HuH-7 (cell line): Measurements from ENCODE around the gene CCDC57.
"Not testable (repeated sequence)": the region's sequence is repeated elsewhere in the genome, so short reads cannot be mapped to it uniquely, and the experiment has no call there.

Source experiments
- DNase-seq: peaks from one replicate; pipeline ENCODE4 v3.0.0; 2011; ENCODE audit warnings: low spot score

Gene CCDC57

GRCh38 chr17:82200743-82201497 is 11.7 kb downstream of the CCDC57 start:
- DNase-seq, result no peak

- DNase-seq, result no peak
Measured at GRCh38 chr17:82200135-82200534, 12.5 kb downstream of the CCDC57 start.

GRCh38 chr17:82199496-82199895 is 13.1 kb downstream of the CCDC57 start:
- DNase-seq, result no peak

GRCh38 chr17:82198092-82198491 is 14.6 kb downstream of the CCDC57 start:
- no peak for DNase-seq

GRCh38 chr17:82195675-82196672 is 16.7 kb downstream of the CCDC57 start:
- DNase-seq, result no peak

GRCh38 chr17:82194765-82195164 is 17.9 kb downstream of the CCDC57 start:
- DNase-seq, result no peak

GRCh38 chr17:82193520-82194220 is 19.0 kb downstream of the CCDC57 start:
- no peak for DNase-seq

- DNase-seq, result not testable (repeated sequence)
Measured at GRCh38 chr17:82193050-82193449, 19.6 kb downstream of the CCDC57 start.

GRCh38 chr17:82188001-82188961 is 24.4 kb downstream of the CCDC57 start:
- DNase-seq, result no peak

GRCh38 chr17:82187500-82187899 is 25.1 kb downstream of the CCDC57 start:
- no peak for DNase-seq

GRCh38 chr17:82186221-82186620 is 26.4 kb downstream of the CCDC57 start:
- no peak for DNase-seq

- DNase-seq, result no peak
Measured at GRCh38 chr17:82184761-82185160, 27.9 kb downstream of the CCDC57 start.

- DNase-seq, result no peak
Measured at GRCh38 chr17:82180776-82181528, 31.7 kb downstream of the CCDC57 start.

- no peak for DNase-seq
Measured at GRCh38 chr17:82179946-82180475, 32.6 kb downstream of the CCDC57 start.

- DNase-seq, result no peak
Measured at GRCh38 chr17:82179412-82179811, 33.2 kb downstream of the CCDC57 start.

- DNase-seq, result no peak
Measured at GRCh38 chr17:82178499-82179261, 34.0 kb downstream of the CCDC57 start.

GRCh38 chr17:82177761-82178498 is 34.7 kb downstream of the CCDC57 start:
- DNase-seq, result no peak

GRCh38 chr17:82177276-82177675 is 35.4 kb downstream of the CCDC57 start:
- DNase-seq, result no peak

- no peak for DNase-seq
Measured at GRCh38 chr17:82175951-82176350, 36.7 kb downstream of the CCDC57 start.
